CD14-positive monocyte (primary cell): ENCODE results near the gene HNRNPM. TPM values are rescaled to one million over a fixed set of nuclear protein-coding genes. Genes with fewer than 3 reads are reported as not detected.
A peak's percentile ranks its signal among the peaks of the same experiment; 100 is the strongest.

ENCODE experiments used
- DNase-seq, 3 donors: peaks; one replicate each; pipeline ENCODE4 v3.0.0-alpha.2; 2011 to 2022
- H2AFZ ChIP-seq: 2 replicates; pipeline ENCODE4 v1.6.0; 2012; ENCODE audit warnings: mild to moderate bottlenecking, low read depth, low read length, inconsistent platforms; ENCODE audit not compliant: insufficient read depth, poor library complexity, severe bottlenecking
- H3K27ac ChIP-seq, 2 donors: 1 replicate in 1 of 2; 2 replicates in 1 of 2; pipeline ENCODE4 v1.5.1; 2012 to 2013; ENCODE audit warnings: low read length in 2 of 2, control low read depth in 1 of 2, inconsistent platforms in 1 of 2, low read depth in 1 of 2, mild to moderate bottlenecking in 1 of 2
- H3K27me3 ChIP-seq, 2 donors: one replicate each; pipeline versions ENCODE4 v1.6.0 to v1.6.1; 2011 to 2013; ENCODE audit warnings: low read length in 2 of 2; ENCODE audit not compliant: control insufficient read depth in 2 of 2, insufficient read depth in 2 of 2
- H3K36me3 ChIP-seq, 2 donors: replicated peaks in 1 of 2; 1 replicate in 1 of 2; 2 replicates in 1 of 2; pipeline versions ENCODE4 v1.5.1 to v1.6.1; 2012 to 2013; ENCODE audit warnings: low read length in 2 of 2, control low read depth in 1 of 2, inconsistent platforms in 1 of 2, mild to moderate bottlenecking in 1 of 2; ENCODE audit not compliant: insufficient read depth in 2 of 2, control insufficient read depth in 1 of 2
- H3K4me1 ChIP-seq, 2 donors: 1 replicate in 1 of 2; 2 replicates in 1 of 2; pipeline versions ENCODE4 v1.5.1 to v1.6.1; 2012 to 2013; ENCODE audit warnings: low read length in 2 of 2, control low read depth in 1 of 2, inconsistent platforms in 1 of 2, mild to moderate bottlenecking in 1 of 2, moderate library complexity in 1 of 2; ENCODE audit not compliant: insufficient read depth in 2 of 2, control insufficient read depth in 1 of 2
- H3K4me2 ChIP-seq: replicated peaks from 2 replicates; pipeline ENCODE3; 2012; ENCODE audit warnings: low read length, moderate library complexity, mild to moderate bottlenecking; ENCODE audit not compliant: poor library complexity, severe bottlenecking; ENCODE audit errors: extremely low read depth
- H3K4me3 ChIP-seq, 3 experiments: fragments of 200-600 bp in 1 of 3; sonication (generic) in 1 of 3; replicated peaks in 1 of 3; 1 replicate in 2 of 3; 2 replicates in 1 of 3; pipeline ENCODE4 v1.5.1; 2011 to 2013; ENCODE audit warnings: low read length in 3 of 3, mild to moderate bottlenecking in 3 of 3, control low read depth in 2 of 3, low read depth in 2 of 3, inconsistent platforms in 1 of 3, moderate library complexity in 1 of 3
- H3K79me2 ChIP-seq: 2 replicates; pipeline ENCODE4 v1.6.0; 2012; ENCODE audit warnings: mild to moderate bottlenecking, control low read depth, inconsistent platforms, low read length, moderate library complexity; ENCODE audit not compliant: insufficient read depth
- H3K9ac ChIP-seq: 2 replicates; pipeline ENCODE4 v1.6.0; 2017; ENCODE audit warnings: low read length, mild to moderate bottlenecking; ENCODE audit not compliant: insufficient read depth, poor library complexity, severe bottlenecking
- H3K9me3 ChIP-seq, 2 donors: replicated peaks in 1 of 2; 1 replicate in 1 of 2; 2 replicates in 1 of 2; pipeline versions ENCODE4 v1.5.1 to v1.6.1; 2012 to 2013; ENCODE audit warnings: low read length in 2 of 2, control low read depth in 1 of 2; ENCODE audit not compliant: control insufficient read depth in 1 of 2, insufficient read depth in 1 of 2
- H4K20me1 ChIP-seq: 2 replicates; pipeline ENCODE4 v1.6.0; 2012; ENCODE audit warnings: mild to moderate bottlenecking, low read length, control low read depth, moderate library complexity; ENCODE audit not compliant: insufficient read depth
- H3K27ac Mint-ChIP-seq, 7 donors: one replicate each; pipeline ENCODE4 v1.8.0; 2020; ENCODE audit warnings: mild to moderate bottlenecking in 7 of 7, mixed read lengths in 7 of 7, moderate library complexity in 6 of 7, inconsistent platforms in 2 of 7
- H3K27me3 Mint-ChIP-seq, 3 donors: one replicate each; pipeline ENCODE4 v1.8.0; 2021 to 2022; ENCODE audit warnings: low read depth in 3 of 3, mild to moderate bottlenecking in 3 of 3, mixed read lengths in 3 of 3, moderate library complexity in 3 of 3, inconsistent platforms in 1 of 3
- H3K36me3 Mint-ChIP-seq, 2 donors: one replicate each; pipeline ENCODE4 v1.8.0; 2020; ENCODE audit warnings: mixed read lengths in 2 of 2, inconsistent platforms in 1 of 2, mild to moderate bottlenecking in 1 of 2
- H3K4me1 Mint-ChIP-seq: one replicate; pipeline ENCODE4 v1.8.0; 2020; ENCODE audit warnings: mild to moderate bottlenecking, mixed read lengths
- H3K4me3 Mint-ChIP-seq, 2 donors: one replicate each; pipeline ENCODE4 v1.8.0; 2020; ENCODE audit warnings: mild to moderate bottlenecking in 2 of 2, mixed read lengths in 2 of 2, moderate library complexity in 1 of 2
- H3K9me3 Mint-ChIP-seq, 7 donors: one replicate each; pipeline ENCODE4 v1.8.0; 2020 to 2022; ENCODE audit warnings: mixed read lengths in 7 of 7, mild to moderate bottlenecking in 6 of 7, moderate library complexity in 6 of 7, inconsistent platforms in 2 of 7
- WGBS: methylation state at CpG from one replicate; pipeline ENCODE4 v1.1.5; 2013; ENCODE audit warnings: missing lambda C conversion rate; ENCODE audit not compliant: insufficient coverage; 5-methylcytosine and 5-hydroxymethylcytosine counted together
- intact Hi-C, 2 donors: fragments of 100-400 bp; cut with micrococcal nuclease; formaldehyde crosslinking; loops; one replicate each; pipeline versions ENCODE4 v1.15.0 to v1.15.1; 2023
- polyA plus RNA-seq, 3 donors: library from polyadenylated mRNA; depleted of rRNA in 1 of 3; unstranded in 2 of 3; stranded (reverse) in 1 of 3; fragments of 300-500 nt in 2 of 3; fragments of >200 nt in 1 of 3; fragmentation: Illumina TruSeq in 2 of 3; gene quantifications; 1 replicate in 2 of 3; 2 replicates in 1 of 3; pipeline ENCODE4 v1.2.3, GENCODE V29; 2012 to 2021
- TF ChIP-seq, protein P1 (sequence below): fragments of 200-600 bp; IDR thresholded peaks from one replicate; pipeline ENCODE4 v1.8.0; 2022; ENCODE audit warnings: antibody characterized with exemption, mild to moderate bottlenecking

HNRNPM gene
- polyA plus RNA-seq, 3 donors, result 77.0 to 121 (median 116) TPM

- H3K4me1 ChIP-seq, result no peaks in the 10 kb centered on the region
- TF ChIP-seq, protein P1, sequence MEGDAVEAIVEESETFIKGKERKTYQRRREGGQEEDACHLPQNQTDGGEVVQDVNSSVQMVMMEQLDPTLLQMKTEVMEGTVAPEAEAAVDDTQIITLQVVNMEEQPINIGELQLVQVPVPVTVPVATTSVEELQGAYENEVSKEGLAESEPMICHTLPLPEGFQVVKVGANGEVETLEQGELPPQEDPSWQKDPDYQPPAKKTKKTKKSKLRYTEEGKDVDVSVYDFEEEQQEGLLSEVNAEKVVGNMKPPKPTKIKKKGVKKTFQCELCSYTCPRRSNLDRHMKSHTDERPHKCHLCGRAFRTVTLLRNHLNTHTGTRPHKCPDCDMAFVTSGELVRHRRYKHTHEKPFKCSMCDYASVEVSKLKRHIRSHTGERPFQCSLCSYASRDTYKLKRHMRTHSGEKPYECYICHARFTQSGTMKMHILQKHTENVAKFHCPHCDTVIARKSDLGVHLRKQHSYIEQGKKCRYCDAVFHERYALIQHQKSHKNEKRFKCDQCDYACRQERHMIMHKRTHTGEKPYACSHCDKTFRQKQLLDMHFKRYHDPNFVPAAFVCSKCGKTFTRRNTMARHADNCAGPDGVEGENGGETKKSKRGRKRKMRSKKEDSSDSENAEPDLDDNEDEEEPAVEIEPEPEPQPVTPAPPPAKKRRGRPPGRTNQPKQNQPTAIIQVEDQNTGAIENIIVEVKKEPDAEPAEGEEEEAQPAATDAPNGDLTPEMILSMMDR, result no peak
- H3K27me3 ChIP-seq, result no peaks in the 10 kb centered on the region
- no peaks in the 10 kb centered on the region for H3K9me3 Mint-ChIP-seq
- no peak overlapping the region for H2AFZ ChIP-seq
- H3K36me3 Mint-ChIP-seq, result peaks cover 38 to 72% of the 10 kb centered on the region in 2 donors
- no peak overlapping the region for H3K27ac ChIP-seq
- no peak for DNase-seq
- intact Hi-C loops, result loop anchor here in 1 of 2 donors (5.0 kb wide), 1 partner anchor 40 kb away; no protein-coding TSS in a partner anchor
- no peaks in the 10 kb centered on the region for H3K9me3 ChIP-seq
- peaks cover 81% of the 10 kb centered on the region for H4K20me1 ChIP-seq
- H3K4me3 ChIP-seq, result no peak overlapping the region
- 80% methylated on average over 7 of the region's 7 CpGs for WGBS
- peaks cover 71% of the 10 kb centered on the region for H3K79me2 ChIP-seq
- H3K27me3 Mint-ChIP-seq, result peaks cover 0 to 1% (median 0%) of the 10 kb centered on the region in 3 donors
- H3K4me3 Mint-ChIP-seq, result no peak overlapping the region
- H3K4me2 ChIP-seq, result no peak overlapping the region
- no peak overlapping the region for H3K9ac ChIP-seq
- H3K4me1 Mint-ChIP-seq, result peaks cover 2% of the 10 kb centered on the region
- peaks cover 15 to 31% of the 10 kb centered on the region in 2 donors for H3K36me3 ChIP-seq
- H3K27ac Mint-ChIP-seq, result peak overlapping the region in 2 of 7 donors; percentile 22 to 42
Observed at GRCh38 chr19:8397271-8397670, 47.5 kb upstream of the HNRNPM start.

DNA sequence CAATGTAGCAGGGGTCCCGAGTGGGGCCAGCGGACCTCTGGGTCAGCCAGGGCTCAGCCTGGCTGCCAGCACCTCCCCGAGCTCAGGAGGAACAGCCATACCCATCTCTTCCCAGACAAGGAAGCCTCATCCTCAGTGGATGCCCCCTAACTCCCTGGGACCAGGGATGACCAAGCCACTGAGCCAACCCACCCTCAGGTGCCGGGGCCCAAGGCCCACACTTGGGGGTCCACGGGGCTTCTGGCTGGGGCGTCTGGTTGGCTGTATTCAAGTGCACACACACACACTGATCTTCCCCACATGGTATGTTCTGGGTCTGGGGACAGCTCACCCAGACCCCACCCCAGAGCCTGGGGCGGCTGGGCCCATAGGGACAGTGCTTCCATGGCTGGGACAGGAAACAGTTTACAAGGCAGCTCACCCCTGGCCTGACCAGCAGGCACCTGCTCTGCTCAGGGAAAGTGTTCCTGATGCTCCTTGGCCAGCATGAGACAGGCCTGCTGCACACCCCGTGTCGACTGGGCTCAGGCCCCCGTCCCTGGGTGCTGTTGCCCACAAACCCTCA lies 46.9 kb upstream of the HNRNPM start:
- H3K4me3 Mint-ChIP-seq, result no peak overlapping the region
- Histone ChIP-seq H3K27me3 (no peaks in the 10 kb centered on the region), H3K79me2 (peaks cover 66% of the 10 kb centered on the region), H3K4me3 (no peak overlapping the region), H3K4me1 (no peaks in the 10 kb centered on the region), H3K27ac (no peak overlapping the region), H4K20me1 (peaks cover 75% of the 10 kb centered on the region), H3K9me3 (no peaks in the 10 kb centered on the region), H2AFZ (no peak overlapping the region), H3K4me2 (no peak overlapping the region), H3K9ac (no peak overlapping the region), H3K36me3 (peaks cover 18 to 37% of the 10 kb centered on the region in 2 donors)
- H3K36me3 Mint-ChIP-seq, result peaks cover 43 to 75% of the 10 kb centered on the region in 2 donors
- no peak for DNase-seq
- intact Hi-C loops, result loop anchor here in 1 of 2 donors (5.0 kb wide), 1 partner anchor 41 kb away; no protein-coding TSS in a partner anchor
- H3K27ac Mint-ChIP-seq, result peak overlapping the region in 1 of 7 donors; percentile 3
- H3K9me3 Mint-ChIP-seq, result no peaks in the 10 kb centered on the region
- peaks cover 0 to 1% (median 0%) of the 10 kb centered on the region in 3 donors for H3K27me3 Mint-ChIP-seq
- peaks cover 2% of the 10 kb centered on the region for H3K4me1 Mint-ChIP-seq
- TF ChIP-seq, protein P1, result no peak
- 96% methylated on average over 5 of the region's 10 CpGs for WGBS
